Naive thymus-derived CD8-positive, alpha-beta T cell (primary cell): ENCODE measurements around the gene ZNF469. TPM values are rescaled to one million over a fixed set of nuclear protein-coding genes. Genes with fewer than 3 reads are reported as not detected.

Experiments
- ATAC-seq, 2 donors: fragments of 150-1000 bp; cut with Tn5 transposase in 1 of 2; sonication (Bioruptor Pico), chemical (Tn5 transposase) in 1 of 2; 1 replicate in 1 of 2; 2 replicates in 1 of 2; pipeline ENCODE4 v1.10.0; 2021; ENCODE audit warnings: mild to moderate bottlenecking in 2 of 2, moderate library complexity in 2 of 2
- POLR2A ChIA-PET: fragments of 350-600 bp; sonication (Branson Sonifier 250); formaldehyde crosslinking; loops from one replicate; lab custom pipeline; 2021; ENCODE audit warnings: antibody characterized with exemption; lab: Charles Lee
- DNase-seq, 10 donors: peaks; one replicate each; pipeline versions ENCODE4 v3.0.0 to v3.0.0-alpha.2; 2020 to 2022
- H3K27ac Mint-ChIP-seq, 10 donors: one replicate each; pipeline ENCODE4 v1.8.0; 2020 to 2022; ENCODE audit warnings: mild to moderate bottlenecking in 10 of 10, mixed read lengths in 10 of 10, moderate library complexity in 4 of 10, inconsistent platforms in 1 of 10
- H3K27me3 Mint-ChIP-seq, 5 donors: one replicate each; pipeline ENCODE4 v1.8.0; 2021 to 2022; ENCODE audit warnings: mixed read lengths in 5 of 5
- H3K36me3 Mint-ChIP-seq, 3 donors: one replicate each; pipeline ENCODE4 v1.8.0; 2020 to 2022; ENCODE audit warnings: mixed read lengths in 3 of 3, mild to moderate bottlenecking in 2 of 3, inconsistent platforms in 1 of 3
- H3K4me1 Mint-ChIP-seq, 4 donors: one replicate each; pipeline ENCODE4 v1.8.0; 2021 to 2022; ENCODE audit warnings: mixed read lengths in 4 of 4
- H3K4me3 Mint-ChIP-seq, 10 donors: one replicate each; pipeline ENCODE4 v1.8.0; 2020 to 2022; ENCODE audit warnings: mild to moderate bottlenecking in 10 of 10, mixed read lengths in 10 of 10, moderate library complexity in 6 of 10, inconsistent platforms in 1 of 10
- H3K9me3 Mint-ChIP-seq, 9 donors: one replicate each; pipeline ENCODE4 v1.8.0; 2020 to 2022; ENCODE audit warnings: mixed read lengths in 9 of 9, mild to moderate bottlenecking in 3 of 9, inconsistent platforms in 1 of 9, moderate library complexity in 1 of 9
- polyA plus RNA-seq, 3 donors: library from polyadenylated mRNA; unstranded; fragments of 300-500 nt; fragmentation: Illumina TruSeq; gene quantifications; one replicate each; pipeline ENCODE4 v1.2.3, GENCODE V29; 2021
- total RNA-seq, 8 experiments: library from RNA in 2 of 8; stranded (reverse) in 2 of 8; gene quantifications; one replicate each; pipeline ENCODE4 v1.2.3 and lab custom pipeline; 2021 to 2026

The ZNF469 gene
- total and polyA plus RNA-seq, 5 experiments from 2014 or later = 0.01 to 2.1 (median 0.10) TPM

DNA sequence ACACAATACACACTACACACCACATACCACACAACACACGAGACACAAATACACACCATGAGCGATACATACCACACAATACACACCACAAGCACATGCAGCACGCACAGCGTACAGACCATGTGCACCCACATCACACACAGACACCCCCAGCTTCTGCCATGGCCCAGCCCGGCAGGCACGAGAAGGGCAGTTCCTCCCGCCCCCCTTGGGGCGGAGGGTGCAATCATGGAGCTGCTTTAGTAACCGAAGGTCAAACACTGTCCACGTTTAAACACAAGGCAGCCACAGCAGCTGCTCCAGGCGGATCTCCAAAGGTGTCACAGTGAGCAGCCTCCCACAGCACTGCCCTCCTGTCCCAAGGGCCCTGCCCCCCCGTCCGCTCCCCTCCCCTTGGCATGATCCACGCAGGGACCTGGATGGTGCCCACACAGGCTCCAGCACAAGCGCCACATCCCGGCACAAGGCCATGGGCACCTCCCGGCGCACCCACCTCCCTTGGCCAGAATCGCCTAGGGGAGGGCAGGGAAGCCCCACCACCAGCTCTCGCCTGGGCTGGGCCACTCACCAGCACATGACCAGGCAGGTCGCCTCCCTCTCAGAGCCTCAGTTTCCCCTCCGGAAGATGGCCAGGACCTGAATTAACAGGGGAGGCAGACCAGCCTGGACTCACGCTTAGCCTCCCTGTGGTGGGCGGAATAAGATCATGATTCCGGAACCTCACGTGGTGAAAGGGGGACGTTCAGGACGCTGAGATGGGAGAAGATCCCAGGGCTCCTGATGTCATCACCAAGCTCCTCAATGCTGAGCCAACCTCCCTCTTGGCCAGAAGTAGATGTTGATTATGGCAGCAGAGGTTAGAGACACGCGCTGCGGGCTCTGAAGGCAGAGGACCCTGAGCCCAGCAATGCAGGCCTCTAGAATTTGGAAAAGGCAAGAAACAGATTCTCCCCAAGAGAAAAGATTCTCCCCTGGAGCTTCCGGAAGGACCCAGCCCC is 32.6 kb upstream of the ZNF469 start:
- H3K9me3 Mint-ChIP-seq = peaks cover 0 to 3% (median 0%) of the 10 kb centered on the region in 9 donors
- POLR2A ChIA-PET = no interaction called here
- peaks cover 7 to 13% (median 8%) of the 10 kb centered on the region in 4 donors for H3K4me1 Mint-ChIP-seq
- ATAC-seq (no peak), DNase-seq (peak in 1 of 10 donors; percentile 58)
- H3K4me3 Mint-ChIP-seq = no peak overlapping the region
- H3K36me3 Mint-ChIP-seq = no peaks in the 10 kb centered on the region
- no peaks in the 10 kb centered on the region for H3K27me3 Mint-ChIP-seq
- H3K27ac Mint-ChIP-seq = peak overlapping the region in 2 of 10 donors; percentile 0 to 5

DNA sequence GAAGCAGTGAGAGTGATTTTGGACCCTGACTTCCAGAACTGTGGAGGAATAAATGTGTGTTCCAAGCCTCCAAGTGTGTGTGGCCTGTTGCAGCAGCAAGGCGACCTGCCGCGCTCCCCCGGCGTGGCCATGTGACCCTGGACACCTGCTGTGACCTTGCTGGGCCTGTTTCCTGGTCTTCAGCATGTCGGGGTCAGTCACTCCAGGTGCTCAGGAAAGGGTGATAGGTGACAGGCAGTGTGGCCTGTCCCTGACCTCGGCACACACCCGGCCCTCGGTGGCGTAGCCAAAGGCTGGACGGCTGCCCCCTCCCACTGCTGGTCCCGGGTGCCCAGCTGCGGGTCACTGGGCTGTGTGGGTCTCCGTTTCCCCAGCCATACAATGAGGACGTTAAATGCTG is 31.8 kb upstream of the ZNF469 start:
- no peak overlapping the region for H3K4me3 Mint-ChIP-seq
- no peaks in the 10 kb centered on the region for H3K27me3 Mint-ChIP-seq
- peak in 1 of 10 donors; percentile 46 for DNase-seq
- peaks cover 0 to 3% (median 0%) of the 10 kb centered on the region in 9 donors for H3K9me3 Mint-ChIP-seq
- POLR2A ChIA-PET = no interaction called here
- H3K36me3 Mint-ChIP-seq = no peaks in the 10 kb centered on the region
- H3K27ac Mint-ChIP-seq = peak overlapping the region in 1 of 10 donors; percentile 62
- H3K4me1 Mint-ChIP-seq = peaks cover 7 to 13% (median 8%) of the 10 kb centered on the region in 4 donors
- ATAC-seq = no peak

DNA sequence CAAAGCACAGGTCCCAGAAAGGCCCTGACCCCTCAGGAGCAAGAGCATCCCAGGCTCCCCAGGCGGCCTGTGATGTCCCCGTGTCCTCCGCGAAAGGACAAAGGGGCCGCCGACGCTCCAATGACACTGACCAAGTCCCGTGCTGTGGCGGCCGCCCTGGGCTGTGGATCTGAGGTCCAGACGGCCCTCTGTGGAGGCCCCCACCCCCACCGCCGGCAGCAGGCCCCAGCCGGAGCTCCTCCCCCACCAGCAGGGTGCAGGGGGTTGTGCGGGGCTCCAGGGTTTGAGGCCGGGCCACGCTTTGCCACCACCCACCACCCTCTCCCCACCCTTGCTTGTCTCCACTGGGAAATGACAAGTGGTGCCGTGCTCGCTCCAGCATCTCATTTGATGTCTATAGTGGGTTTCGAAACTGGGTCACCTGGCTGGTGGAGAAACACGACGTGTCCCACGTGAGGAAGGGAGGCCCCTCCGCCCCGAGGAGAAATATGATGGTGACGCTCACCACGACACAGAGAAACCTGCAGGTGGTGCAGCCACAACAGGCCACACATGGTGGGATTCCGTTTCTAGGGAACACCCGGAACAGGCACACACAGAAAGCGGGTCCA is 31.2 kb upstream of the ZNF469 start:
- DNase-seq = no peak
- H3K27ac Mint-ChIP-seq = no peak overlapping the region
- no peaks in the 10 kb centered on the region for H3K27me3 Mint-ChIP-seq
- H3K36me3 Mint-ChIP-seq = no peaks in the 10 kb centered on the region
- H3K4me3 Mint-ChIP-seq = no peak overlapping the region
- POLR2A ChIA-PET = no interaction called here
- H3K4me1 Mint-ChIP-seq = peaks cover 7 to 13% (median 8%) of the 10 kb centered on the region in 4 donors
- no peak for ATAC-seq
- peaks cover 0 to 3% (median 0%) of the 10 kb centered on the region in 9 donors for H3K9me3 Mint-ChIP-seq

GRCh38 chr16:88352261-88353200 is 30.2 kb upstream of the ZNF469 start:
- Mint-ChIP-seq H3K9me3 (peaks cover 0 to 3% (median 0%) of the 10 kb centered on the region in 9 donors), H3K27me3 (no peaks in the 10 kb centered on the region), H3K27ac (peak overlapping the region in 1 of 10 donors; percentile 11), H3K36me3 (no peaks in the 10 kb centered on the region), H3K4me3 (no peak overlapping the region), H3K4me1 (peaks cover 7 to 13% (median 8%) of the 10 kb centered on the region in 4 donors)
- POLR2A ChIA-PET = no interaction called here
- ATAC-seq (no peak), DNase-seq (no peak)

DNA sequence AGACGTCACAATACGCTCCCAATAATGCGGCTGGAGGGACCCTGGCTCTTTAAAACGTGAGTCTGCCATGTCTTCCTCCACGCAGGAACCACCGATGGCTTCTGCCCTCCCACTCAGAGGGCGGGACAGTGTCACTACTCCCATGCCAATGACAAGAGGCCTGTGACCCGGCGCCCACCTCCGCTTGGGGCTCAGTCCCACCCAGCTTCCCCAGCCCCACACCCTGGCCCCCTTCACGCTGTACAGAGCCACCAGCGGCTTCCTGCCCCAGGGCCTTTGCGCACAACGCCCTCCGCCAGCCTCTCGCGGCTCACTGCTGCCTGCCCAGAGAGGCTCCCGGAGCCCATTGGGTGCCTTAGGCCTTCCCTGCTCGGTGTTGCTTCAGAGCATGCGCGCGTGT is 29.5 kb upstream of the ZNF469 start:
- Mint-ChIP-seq H3K27ac (no peak overlapping the region), H3K36me3 (no peaks in the 10 kb centered on the region), H3K4me3 (no peak overlapping the region), H3K9me3 (peaks cover 0 to 3% (median 0%) of the 10 kb centered on the region in 9 donors), H3K4me1 (peaks cover 2 to 7% (median 5%) of the 10 kb centered on the region in 4 donors), H3K27me3 (no peaks in the 10 kb centered on the region)
- POLR2A ChIA-PET = no interaction called here
- DNase-seq (peak in 1 of 10 donors; percentile 58), ATAC-seq (no peak)

DNA sequence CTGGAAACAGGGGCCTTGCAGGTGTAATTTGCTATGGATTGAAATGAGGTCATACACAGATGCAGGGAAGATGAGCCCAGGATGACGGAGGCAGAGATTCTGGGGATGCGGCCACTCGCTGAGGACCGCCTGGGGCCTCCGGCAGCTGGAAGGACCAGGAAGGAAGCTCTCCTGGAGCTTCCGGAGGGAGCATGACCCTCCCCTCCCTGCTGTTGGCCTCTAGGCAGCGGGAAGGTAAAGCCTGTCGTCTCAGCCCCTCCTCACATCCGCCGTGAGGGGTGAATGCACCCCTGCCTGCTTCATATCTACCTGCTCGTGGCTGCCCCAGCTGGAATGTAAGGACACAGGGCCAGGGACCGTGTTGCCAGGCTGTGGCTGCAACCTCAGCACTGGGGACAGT is 29.1 kb upstream of the ZNF469 start:
- DNase-seq (no peak), ATAC-seq (no peak)
- POLR2A ChIA-PET = no interaction called here
- Mint-ChIP-seq H3K9me3 (peaks cover 0 to 3% (median 0%) of the 10 kb centered on the region in 9 donors), H3K27ac (no peak overlapping the region), H3K27me3 (no peaks in the 10 kb centered on the region), H3K4me3 (no peak overlapping the region), H3K4me1 (peaks cover 0 to 6% (median 4%) of the 10 kb centered on the region in 4 donors), H3K36me3 (no peaks in the 10 kb centered on the region)

DNA sequence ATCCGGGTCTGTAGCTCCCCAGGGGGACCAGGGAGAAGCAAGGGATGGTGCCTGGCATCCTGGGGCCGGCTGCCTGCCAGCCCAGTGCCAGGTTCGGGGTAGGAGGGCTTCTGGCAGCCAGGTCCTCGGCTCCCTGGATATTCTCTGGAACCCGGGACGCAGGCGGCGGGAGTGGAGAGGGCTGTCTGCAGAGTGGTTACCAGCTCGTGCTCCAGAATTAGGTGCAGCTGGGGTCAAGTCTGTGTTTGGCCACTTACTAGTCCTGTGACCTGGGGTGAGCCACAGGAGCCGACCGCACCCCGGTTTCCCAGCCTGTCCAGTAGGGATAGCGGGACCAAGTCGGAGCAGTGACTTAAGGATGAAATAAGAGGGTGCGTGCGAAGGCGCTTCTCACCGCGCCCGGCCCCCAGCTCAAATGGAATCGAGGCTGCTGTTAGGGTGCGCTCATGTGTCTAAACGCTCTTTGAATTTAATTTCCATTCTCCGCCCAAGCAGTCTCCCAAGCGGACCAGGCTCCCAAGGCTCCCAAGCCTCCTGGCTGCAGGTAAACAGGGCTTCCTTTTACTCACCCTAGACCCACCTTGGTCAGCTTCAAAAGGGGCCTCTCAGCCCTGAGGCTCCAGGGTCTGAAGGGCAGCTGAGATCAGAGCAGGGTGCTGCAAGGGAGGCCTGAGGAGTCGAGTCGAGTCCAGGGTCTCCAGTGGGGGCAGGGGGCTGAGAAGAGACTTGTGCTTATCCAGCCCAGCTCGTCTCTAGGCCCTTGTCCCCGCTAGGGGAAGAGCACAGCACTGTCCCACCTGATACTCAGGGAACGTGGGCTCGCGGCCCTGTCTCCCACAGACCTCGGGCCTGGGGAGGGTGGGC is 28.3 kb upstream of the ZNF469 start:
- no peaks in the 10 kb centered on the region for H3K27me3 Mint-ChIP-seq
- H3K9me3 Mint-ChIP-seq = peaks cover 0 to under 1% (median 0%) of the 10 kb centered on the region in 9 donors
- ATAC-seq (no peak), DNase-seq (peak in 1 of 10 donors; percentile 54)
- no peak overlapping the region for H3K4me3 Mint-ChIP-seq
- H3K4me1 Mint-ChIP-seq = peaks cover 0 to 4% (median 1%) of the 10 kb centered on the region in 4 donors
- no peaks in the 10 kb centered on the region for H3K36me3 Mint-ChIP-seq
- no peak overlapping the region for H3K27ac Mint-ChIP-seq
- POLR2A ChIA-PET = no interaction called here

DNA sequence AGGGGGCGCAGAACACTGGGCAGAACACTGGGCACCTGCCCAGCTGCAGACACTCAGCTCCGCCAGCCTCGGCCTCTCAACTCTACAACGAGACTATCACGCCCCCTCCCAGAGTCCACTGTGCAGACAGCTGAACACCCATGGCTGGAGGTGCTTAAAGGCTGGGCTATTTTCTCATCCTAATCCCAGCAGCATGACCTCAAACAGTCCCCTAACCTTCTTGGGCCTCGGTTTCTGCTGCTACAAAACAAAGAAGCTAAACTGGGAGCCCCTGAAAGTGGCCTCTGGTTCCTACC is 27.7 kb upstream of the ZNF469 start:
- H3K27me3 Mint-ChIP-seq = no peaks in the 10 kb centered on the region
- ATAC-seq (no peak), DNase-seq (peak in 1 of 10 donors; percentile 27)
- H3K27ac Mint-ChIP-seq = no peak overlapping the region
- H3K36me3 Mint-ChIP-seq = no peaks in the 10 kb centered on the region
- H3K4me1 Mint-ChIP-seq = no peaks in the 10 kb centered on the region
- H3K9me3 Mint-ChIP-seq = no peaks in the 10 kb centered on the region
- POLR2A ChIA-PET = no interaction called here
- no peak overlapping the region for H3K4me3 Mint-ChIP-seq

GRCh38 chr16:88355389-88356123 is 27.2 kb upstream of the ZNF469 start:
- POLR2A ChIA-PET = interaction anchor here (0.8 kb wide), 1 partner anchor 8 kb away, joined by 3 read pairs; no protein-coding TSS in a partner anchor
- Mint-ChIP-seq H3K9me3 (no peaks in the 10 kb centered on the region), H3K4me3 (no peak overlapping the region), H3K36me3 (no peaks in the 10 kb centered on the region), H3K27me3 (no peaks in the 10 kb centered on the region), H3K27ac (no peak overlapping the region), H3K4me1 (no peaks in the 10 kb centered on the region)
- ATAC-seq (no peak), DNase-seq (peak in 1 of 10 donors; percentile 63)

- POLR2A ChIA-PET = interaction anchor here (0.8 kb wide), 1 partner anchor 8 kb away, joined by 3 read pairs; no protein-coding TSS in a partner anchor
- Mint-ChIP-seq H3K36me3 (no peaks in the 10 kb centered on the region), H3K9me3 (peaks cover 0 to 2% (median 0%) of the 10 kb centered on the region in 9 donors), H3K4me3 (no peak overlapping the region), H3K4me1 (no peaks in the 10 kb centered on the region), H3K27me3 (no peaks in the 10 kb centered on the region), H3K27ac (no peak overlapping the region)
- ATAC-seq (no peak), DNase-seq (no peak)
Measured at GRCh38 chr16:88356124-88356726, 26.5 kb upstream of the ZNF469 start.
